GM12874 (cell line): ENCODE measurements around the gene PRUNE1.

ENCODE experiments used
- TF ChIP-seq, protein P1 (sequence below): IDR thresholded peaks from 2 replicates; pipeline ENCODE4 v1.5.1; 2011; ENCODE audit warnings: low read depth, mild to moderate bottlenecking, control low read depth, low read length, moderate library complexity; ENCODE audit not compliant: insufficient read depth

PRUNE1 gene

DNA sequence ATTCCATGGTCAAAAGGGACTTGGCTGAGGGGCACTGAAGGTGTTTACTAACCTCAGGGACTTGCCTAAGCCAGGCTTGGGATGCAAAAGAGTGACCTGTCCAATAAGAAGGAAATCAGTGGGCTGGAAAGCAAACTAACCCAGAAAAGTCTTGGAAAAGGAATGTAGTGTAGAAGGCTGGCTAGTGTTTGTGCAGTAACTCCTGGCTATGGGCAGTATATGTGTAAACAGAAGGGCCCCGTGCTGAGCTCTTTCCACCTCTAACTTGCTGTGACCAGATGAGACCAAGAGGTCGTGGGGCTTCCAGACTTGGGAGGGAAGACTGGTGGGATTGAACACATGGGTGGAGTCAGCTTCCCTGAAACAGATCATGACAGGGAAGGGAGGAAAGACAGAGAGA, 5.6 kb upstream of the PRUNE1 start:
- TF ChIP-seq, protein P1, sequence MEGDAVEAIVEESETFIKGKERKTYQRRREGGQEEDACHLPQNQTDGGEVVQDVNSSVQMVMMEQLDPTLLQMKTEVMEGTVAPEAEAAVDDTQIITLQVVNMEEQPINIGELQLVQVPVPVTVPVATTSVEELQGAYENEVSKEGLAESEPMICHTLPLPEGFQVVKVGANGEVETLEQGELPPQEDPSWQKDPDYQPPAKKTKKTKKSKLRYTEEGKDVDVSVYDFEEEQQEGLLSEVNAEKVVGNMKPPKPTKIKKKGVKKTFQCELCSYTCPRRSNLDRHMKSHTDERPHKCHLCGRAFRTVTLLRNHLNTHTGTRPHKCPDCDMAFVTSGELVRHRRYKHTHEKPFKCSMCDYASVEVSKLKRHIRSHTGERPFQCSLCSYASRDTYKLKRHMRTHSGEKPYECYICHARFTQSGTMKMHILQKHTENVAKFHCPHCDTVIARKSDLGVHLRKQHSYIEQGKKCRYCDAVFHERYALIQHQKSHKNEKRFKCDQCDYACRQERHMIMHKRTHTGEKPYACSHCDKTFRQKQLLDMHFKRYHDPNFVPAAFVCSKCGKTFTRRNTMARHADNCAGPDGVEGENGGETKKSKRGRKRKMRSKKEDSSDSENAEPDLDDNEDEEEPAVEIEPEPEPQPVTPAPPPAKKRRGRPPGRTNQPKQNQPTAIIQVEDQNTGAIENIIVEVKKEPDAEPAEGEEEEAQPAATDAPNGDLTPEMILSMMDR: no peak

DNA sequence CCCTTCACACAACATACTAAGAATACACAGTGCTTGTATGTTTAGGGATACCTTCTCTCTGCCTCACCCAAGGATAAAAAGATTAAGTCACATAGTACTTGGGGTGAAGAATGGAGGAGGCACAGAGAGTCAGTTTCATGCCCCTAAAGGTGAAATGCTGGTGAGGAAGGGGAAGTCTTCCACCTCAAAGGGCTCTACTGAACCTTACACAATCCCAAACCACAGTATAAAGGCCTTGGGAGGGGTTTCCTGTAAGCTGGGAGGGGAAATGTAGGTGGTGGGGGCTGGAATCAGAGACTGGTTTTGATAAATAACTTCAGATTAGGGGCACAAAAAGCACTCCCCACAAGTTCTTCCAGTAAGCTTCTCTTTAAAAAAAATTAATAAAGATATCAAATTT, 5.1 kb upstream of the PRUNE1 start:
- TF ChIP-seq, protein P1: no peak

DNA sequence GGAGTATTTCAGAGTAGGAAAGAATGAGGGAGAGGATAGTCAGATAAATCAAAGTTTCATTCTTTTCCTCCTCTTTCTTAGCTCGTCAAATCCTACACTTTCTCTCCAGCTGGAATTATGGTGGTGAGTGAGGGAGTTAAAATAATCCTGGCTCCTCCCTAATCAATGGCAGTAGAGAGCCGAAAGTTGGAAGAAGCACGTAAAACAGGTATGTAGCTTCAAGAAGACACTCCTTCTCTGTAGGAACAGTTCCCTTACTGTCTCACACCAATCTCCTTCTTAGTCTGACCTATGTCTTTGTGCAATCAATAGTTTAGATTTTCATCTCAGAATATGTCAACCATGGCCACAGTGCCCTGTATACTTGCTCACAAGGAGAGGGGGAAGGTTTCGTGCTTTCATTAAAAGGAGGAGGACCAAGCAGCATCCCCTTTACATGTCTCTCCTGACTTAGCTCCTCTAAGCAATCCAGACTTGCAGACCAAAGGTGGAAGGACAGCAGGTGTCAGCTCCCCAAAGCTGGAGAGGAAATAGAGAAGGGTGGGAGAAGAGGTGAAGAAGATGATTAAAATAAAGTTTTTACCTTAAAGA, 2.4 kb upstream of the PRUNE1 start:
- TF ChIP-seq, protein P1: no peak

DNA sequence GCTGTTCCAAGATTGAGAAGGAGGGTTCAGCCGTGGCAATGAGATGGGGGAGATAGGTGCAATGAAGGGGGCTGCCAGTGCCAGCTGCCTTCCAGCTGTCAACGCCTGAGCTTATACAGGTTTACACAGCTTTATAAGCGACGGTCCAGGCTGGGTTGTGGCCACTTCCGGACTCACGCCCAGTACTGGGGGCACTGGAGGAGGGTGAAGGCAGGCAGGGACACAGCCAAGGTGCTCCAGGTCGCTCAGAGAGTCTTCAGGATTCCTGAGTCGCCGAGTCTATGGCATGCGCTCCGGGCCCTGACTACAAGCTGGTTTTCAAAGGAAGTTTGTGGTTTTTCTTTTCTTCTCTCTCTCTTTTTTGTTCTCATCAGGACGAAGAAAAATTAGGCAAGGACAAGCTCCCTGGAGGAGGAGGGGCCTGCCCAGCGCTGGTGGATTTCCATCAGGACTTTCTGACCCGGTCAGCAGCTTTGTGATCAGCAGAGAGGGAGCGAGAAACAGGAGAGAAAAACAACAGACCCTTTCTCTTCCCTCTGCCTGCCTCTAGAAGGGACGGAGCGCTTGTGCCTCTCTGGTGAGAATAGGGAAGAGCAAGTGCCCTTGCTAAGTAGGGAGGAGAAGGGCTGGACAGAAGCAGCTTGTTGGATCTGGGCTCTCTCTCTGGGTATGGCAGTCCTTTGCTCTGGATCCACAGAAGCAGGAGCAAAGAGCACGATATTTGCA, 1.8 kb upstream of the PRUNE1 start, which contains the start of gene MINDY1:
Gene MINDY1 (minus strand): TSS at position 576 of the 726 bp plus-strand sequence. CDS start 4,285 bp downstream, outside the sequence.
- TF ChIP-seq, protein P1: peak; percentile 51

DNA sequence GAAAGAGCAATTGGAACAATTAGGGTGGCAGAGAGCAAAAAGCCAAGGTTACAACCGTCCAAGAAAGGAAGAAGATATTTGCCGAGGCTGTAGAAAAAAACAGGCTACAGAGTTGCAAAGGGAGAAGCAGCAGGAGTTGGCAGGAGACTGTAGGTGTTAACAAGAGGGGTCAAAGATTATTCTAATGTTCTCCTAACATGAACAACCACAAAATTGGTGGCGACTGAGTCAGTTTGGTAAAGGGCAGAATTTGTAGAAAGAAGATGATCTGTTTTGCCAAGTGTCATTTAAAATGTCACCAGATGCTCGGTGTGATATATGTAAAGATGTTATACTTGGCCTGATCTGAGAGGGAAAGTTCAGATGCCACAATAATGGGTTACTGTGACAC, 401 bp upstream of the PRUNE1 start:
- TF ChIP-seq, protein P1: no peak

DNA sequence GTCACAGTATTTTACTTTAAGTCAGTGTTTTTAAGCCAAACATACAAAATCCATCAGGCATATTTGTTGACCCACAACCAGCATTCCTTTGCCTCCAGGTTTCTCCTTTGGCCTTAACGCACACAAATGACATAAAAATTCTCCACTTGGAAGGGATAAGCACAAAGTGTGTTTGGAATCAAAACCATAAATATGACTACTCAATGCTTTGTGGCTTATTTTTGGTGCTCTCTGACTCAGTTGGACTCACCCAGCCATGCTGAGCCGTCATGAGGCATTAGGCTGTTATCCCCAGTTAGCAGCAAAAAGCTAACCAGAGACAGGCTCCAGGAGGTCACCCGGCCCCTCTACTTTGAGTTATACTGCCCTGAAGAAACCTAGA, 948 bp downstream of the PRUNE1 start:
- TF ChIP-seq, protein P1: no peak

DNA sequence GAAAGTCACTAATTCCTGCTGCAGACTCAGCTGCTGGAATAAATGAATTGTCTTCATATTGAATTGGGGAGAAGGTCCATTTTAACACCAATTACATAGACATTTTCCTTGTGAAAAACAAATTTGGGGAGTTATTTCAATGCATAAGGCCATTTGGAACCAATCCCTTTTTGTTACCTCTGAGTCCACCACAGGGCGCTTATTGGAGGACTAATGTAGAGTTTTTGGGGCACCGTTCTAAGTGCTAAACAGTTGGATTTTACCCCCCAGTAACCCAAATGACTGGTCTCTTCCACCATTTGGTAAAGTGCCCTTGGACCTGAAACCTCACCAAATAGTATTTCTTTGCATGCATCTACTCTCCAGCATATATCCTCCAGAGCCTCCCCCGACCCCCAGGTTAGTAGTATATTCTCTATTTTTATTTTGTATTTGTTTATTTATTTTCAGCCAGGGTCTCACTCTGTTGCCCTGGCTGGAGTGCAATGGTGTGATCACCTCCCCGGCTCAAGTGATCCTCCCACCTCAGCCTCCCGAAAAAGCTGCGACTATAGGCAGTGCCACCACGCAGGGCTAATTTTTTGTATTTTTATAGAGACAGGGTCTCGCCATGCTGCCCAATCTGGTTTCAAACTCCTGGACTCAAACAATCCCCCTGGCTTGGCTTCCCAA, 1.6 kb downstream of the PRUNE1 start:
- TF ChIP-seq, protein P1: no peak
